GM18499 (cell line): ENCODE measurements around the gene PHLDA3.
"Not testable (repeated sequence)": the region's sequence is repeated elsewhere in the genome, so short reads cannot be mapped to it uniquely, and the experiment has no call there.

Experiments used
- ATAC-seq: cut with Tn5 transposase; IDR thresholded peaks from one replicate; pipeline ENCODE4 v1.9.1; 2021; ENCODE audit warnings: moderate number of reproducible peaks; ENCODE audit not compliant: insufficient read depth, unreplicated experiment

The PHLDA3 gene

DNA sequence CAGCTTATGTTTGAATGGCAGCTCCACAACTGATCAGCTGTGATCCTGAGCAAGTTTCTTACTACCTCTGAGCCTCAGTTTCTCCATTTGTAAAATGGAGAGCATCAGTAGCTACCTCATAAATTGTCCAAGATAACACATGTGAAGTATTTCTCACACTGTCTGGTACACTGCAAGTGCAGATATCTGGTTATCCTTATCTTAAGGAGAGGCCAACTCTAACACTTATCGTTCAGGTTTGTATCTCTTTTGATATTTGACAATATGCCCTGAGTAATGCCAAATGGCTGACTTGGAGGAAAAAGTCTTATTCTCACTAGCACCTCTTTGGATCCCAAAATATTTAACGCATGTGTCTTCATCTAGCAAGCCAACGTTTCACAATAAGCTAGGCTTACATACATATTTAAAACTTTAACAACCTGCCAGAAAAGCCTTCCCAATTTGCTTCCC is 35.2 kb upstream of the PHLDA3 start:
- ATAC-seq, result no peak

DNA sequence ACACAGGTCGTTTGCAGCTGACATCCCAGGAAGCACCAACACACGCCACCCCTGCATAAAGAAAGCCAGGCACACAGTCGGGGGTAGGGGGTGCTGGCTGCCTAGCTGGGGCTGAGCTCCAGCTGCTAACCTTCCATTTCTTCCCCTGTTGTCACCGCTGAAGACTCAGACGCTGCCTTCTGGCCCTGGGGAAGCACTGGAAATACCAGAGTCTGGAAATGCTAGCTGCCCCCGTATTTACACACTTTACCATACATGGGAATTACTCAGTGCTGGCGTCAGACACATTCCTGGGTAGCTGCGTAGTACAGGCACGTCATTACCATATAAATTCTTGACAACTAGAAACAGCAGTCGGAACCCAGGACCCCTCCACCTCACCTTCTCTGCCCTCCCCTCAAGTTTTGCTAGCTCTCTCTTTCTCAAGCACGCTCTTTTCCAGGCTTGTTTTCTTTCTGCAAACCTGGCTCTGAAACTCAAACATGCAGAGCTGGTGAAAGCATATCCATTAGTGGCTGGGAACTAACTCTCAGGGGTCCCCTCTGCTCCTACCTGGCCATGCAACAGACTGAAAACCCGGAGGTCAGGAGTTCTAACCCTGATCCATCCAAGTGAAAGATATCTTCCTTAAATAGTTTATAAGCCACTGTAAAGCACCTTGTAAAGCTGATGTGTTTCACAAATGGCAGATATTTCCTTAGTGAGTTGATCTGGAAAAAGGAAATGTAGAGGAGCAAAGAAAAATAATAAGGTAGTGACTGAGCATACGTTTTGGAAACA is 34.6 kb upstream of the PHLDA3 start:
- ATAC-seq, result no peak

GRCh38 chr1:201502511-201502857 is 33.5 kb upstream of the PHLDA3 start:
- ATAC-seq, result no peak

- ATAC-seq, result no peak
Observed at GRCh38 chr1:201501812-201502510, 33.0 kb upstream of the PHLDA3 start.

- no peak for ATAC-seq
Observed at GRCh38 chr1:201501144-201501543, 32.2 kb upstream of the PHLDA3 start.

- ATAC-seq, result no peak
Observed at GRCh38 chr1:201500670-201501120, 31.7 kb upstream of the PHLDA3 start.

DNA sequence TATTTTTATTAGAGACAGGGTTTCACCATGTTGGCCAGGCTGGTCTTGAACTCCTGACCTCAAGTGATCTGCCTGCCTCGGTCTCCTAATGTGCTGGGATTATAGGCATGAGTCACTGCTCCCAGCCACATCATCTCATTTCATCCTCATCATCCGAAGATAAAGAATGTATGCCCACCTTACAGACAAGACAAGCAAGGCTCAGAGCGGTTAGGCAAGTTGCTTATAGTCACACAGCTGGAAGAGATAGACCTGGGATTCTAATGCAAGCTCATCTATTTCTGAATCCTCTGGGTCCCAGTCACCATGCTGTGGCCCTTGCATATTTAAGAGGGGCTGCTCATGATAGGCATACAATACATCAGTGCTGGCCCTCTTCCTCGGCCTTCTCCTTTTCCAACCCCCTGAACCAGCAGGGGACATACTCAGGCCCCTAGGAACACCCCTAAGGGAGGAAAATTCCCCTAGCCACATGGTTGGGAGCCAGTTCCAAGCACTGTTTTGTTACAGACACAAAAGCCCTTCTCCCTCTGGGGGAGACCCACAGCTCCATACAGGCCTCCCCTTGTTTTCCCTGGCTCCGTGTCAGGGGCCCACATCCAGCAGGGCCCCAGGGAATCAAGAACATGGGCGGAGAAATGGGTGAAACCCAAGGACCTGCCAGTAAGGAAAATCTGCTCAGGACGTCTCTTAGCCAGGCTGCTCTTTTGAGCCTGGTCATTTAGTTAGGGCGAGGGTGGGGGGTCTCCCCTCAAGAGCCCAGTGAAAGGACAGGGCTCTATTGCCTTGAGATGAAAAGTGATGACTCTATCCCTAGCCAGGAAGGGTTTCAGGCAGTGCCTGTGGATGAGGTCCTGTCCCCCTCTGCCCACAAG is 31.0 kb upstream of the PHLDA3 start:
- no peak for ATAC-seq

GRCh38 chr1:201499191-201499590 is 30.2 kb upstream of the PHLDA3 start:
- no peak for ATAC-seq

DNA sequence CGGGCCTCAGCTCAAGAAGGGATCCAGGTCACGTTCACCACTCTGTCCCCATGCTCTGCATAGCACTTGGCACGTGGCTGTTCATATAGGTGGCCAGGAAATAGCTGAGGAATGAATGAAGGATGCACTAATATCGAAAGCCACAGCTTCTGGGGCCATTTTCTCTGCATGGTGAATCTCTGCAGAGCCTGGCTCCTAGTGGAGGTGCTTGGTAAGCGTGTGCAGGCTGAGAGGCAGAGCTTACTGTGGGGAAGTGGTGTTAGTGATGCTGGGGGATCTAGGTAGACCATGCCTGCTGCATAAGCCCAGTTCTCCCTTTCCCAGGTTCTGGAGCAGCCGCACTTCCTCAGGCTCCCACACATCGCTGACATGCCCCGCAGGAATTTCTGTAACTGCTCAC is 29.6 kb upstream of the PHLDA3 start:
- ATAC-seq, result no peak

DNA sequence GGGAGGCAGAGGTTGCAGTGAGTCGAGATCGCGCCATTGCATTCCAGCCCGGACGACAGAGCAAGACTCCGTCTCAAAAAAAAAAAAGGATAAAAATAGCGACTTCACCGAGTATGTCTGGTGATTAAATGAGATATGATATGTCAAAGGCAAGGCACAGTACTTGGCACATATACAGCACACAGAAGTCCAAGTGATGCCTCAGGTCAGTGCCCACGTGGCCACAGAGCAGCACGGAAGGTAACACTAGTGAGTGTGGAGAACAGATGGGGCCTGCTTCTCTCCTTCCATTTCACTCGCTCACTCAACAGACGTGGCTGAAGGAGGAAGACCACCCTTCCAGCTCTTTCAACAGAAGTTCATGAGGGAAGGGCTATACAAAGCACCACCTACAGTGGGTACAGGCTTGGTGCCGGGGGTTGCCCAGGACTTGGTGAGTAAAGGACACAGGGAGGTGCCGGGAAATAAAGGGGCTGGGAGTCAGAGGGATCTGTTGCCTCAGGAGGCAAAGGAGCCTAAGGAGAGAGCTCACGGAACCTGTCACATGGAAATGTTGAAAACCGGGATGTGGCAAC is 29.0 kb upstream of the PHLDA3 start:
- no peak for ATAC-seq

DNA sequence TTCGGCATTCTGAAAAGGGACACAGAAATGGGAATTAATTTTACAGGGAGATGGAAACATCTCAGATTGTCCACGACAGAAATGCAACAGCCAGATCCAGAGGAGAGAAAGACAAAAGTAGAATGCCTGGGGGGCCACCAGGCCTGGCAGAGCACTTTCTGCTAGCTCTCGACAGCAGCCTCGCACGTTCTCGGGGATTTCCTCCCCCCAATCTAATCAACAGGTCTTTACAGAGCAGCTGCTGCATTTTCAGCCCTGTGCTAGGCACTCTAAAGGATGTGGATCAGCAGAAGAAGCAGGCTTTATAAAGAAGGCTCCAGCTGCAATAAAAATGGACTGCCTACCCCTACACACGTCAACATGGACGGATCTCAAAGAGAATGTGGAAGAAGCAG is 27.3 kb upstream of the PHLDA3 start:
- no peak for ATAC-seq

DNA sequence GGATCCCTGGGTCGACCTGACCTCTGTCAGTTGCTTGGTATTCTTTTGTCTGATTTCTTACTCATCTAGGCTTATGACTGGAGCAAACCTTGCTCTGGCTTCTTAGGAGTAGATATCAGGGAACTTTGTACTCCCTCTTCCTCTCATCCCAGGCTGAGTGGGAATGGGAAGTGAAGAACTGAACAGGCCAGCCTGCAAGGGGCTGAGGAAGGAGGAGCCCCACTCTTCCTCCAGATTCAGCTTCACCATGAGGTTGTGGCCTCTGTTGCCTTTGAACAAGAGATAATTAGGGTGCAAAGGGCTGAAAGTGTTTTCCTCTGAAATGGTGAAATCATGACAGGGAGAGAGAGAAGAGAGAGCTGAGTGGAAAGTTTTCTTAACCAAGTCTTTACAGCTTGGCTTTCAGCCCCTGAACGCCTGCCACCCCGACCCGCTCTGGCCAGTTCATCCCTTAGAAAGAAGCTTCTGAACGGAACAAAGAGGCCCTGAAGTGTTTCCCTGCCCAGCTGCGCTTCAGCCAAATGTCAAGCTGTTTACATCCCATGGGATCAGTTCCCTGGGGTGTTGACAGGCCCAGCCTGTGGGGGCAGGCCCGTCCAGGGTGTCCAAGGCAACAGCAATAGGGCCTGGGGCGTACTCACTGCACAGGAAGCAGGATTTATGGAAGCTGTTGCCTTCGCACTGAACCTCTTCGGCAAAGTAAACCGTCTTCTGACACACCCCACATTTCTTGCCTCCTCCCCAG is 26.7 kb upstream of the PHLDA3 start:
- no peak for ATAC-seq

DNA sequence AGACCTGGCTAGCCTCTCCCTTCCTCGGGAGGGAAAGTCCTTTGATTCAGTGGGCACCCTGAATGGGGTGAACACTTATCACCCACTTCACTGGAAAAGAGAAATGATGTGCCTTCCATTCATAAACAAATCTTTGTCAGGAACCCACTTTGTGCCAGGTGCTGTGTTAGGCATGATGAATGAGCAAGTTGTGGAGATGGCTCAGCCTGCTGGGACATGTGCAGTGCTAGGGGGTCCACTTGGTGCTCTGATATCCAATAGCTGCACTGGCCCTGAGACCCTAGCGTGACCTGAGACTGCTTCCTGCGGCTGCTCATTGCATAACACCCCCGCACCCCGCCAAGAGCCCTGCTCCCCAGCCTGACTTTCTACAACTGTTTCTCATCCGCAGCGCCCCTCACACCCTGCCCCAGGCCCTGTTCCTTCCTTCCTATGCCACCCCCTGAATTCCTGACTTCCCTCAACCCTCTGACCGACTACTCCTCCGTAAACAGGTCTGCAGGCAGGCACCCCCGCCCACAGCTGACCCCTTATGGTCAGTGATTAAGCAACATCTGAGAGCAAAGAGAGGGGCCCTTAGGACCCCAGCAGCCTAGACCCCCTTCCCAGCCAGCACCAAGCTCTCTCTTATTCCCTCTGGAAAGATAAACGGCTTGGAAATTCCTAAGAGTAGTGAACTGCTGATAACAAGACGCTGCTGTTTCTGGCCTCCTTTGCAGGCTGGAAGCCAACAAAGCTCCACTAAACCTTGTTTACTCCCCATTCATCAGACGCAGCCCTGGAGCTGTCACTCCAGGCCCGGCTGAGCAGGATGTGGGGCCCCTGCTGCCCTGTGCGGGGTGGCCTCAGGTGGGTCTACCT is 25.0 kb upstream of the PHLDA3 start:
- no peak for ATAC-seq

- not testable (repeated sequence) for ATAC-seq
Observed at GRCh38 chr1:201493026-201493656, 24.2 kb upstream of the PHLDA3 start.

DNA sequence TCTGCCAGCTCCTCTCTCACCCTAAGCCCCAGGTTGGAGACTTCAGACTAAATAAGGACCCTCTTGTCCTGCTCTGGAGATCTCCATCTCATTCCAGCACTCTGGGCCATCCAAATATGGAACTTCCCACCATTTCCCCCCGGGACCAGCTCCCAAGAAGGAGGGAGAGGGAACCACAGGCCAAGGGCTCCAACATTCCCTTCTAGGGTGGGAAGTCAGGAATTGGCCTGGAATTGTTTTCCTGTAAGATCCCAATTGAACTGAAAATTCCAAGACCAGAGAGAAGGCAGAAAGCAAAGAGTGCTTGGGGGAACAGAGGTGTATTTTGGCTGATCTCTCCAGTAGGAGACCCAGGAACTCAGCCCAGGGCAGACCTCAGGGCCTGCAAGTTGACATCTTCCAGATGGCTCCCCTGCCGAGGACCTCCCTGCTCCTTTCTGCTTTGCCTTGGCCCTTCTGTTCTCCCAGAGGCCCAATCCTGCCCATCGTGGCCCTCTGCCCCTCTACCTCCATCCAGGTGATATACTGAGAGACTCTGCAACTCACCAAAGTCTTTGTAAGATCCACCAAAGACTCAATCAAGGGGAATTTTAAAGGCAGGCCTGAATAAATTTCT is 23.0 kb upstream of the PHLDA3 start:
- ATAC-seq, result no peak

GRCh38 chr1:201490708-201491131 is 21.7 kb upstream of the PHLDA3 start:
- ATAC-seq, result no peak

- no peak for ATAC-seq
Observed at GRCh38 chr1:201489643-201490261, 20.8 kb upstream of the PHLDA3 start.
